Panc1 (cell line): ENCODE data around the gene LMNTD2.

Experiments used
- CTCF ChIP-seq: fragments of 450-650 bp; IDR thresholded peaks from 2 replicates; pipeline ENCODE4 v1.5.1; 2017; ENCODE audit warnings: mild to moderate bottlenecking
- POLR2AphosphoS5 ChIP-seq: IDR thresholded peaks from 2 replicates; pipeline ENCODE4 v1.6.1; 2012; ENCODE audit warnings: mild to moderate bottlenecking, low read depth, low read length, moderate library complexity
- REST ChIP-seq, 2 experiments: IDR thresholded peaks; 2 replicates each; pipeline ENCODE4 v1.6.1; 2011 to 2012; ENCODE audit warnings: low read depth in 2 of 2, control low read depth in 1 of 2, low read length in 1 of 2, mild to moderate bottlenecking in 1 of 2, moderate library complexity in 1 of 2; ENCODE audit not compliant: insufficient read depth in 1 of 2
- TCF7L2 ChIP-seq: IDR thresholded peaks from 2 replicates; pipeline ENCODE4 v1.6.1; 2011; ENCODE audit warnings: mild to moderate bottlenecking, low read depth, low read length, inconsistent platforms

DNA sequence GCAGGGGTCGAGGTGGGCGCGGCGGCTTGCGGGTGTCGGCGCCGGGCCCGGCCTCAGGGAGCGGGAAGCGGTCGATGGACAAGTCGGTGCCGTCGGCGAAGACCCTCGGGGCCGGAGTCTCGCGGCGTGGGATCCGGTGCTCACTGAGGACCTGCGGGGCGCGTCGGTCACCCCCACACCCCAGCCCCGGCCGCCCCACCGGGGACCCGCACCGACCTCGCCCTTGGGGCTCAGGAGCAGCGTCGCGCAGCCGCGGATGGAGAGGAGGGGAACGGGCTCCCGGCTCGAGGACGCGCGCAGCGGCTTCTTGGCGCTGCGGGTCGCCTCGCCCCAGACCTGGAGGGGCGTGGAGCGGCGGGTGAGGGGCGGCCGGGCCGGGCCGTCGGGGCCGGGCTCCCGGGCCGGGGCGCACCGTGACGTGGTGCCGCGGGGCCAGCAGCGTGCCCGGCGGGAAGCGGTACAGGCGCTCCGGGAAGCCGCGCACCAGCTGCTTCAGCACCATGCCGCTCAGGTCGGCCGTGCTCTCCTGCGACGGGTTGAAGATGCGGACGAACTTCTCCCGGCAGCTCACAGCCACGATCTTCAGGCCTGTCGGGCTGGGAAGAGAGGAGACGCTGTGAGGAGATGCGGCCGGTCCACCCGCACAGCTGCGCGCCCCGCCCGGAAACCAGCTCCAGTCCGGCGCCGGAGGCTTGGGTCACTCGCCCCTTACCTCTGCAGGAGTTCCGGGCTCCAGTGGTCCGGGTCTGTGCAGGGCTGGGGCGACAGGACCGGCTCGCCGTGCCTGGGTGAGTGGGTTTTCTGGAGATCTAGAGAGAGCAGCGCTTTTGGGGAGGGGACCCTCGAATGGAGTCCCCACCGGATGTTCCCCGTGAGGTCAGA, 4.5 kb downstream of the LMNTD2 start:
- TF ChIP-seq CTCF (no peak), REST (IDR thresholded peaks at IDR 0.05; ENCODE audit: insufficient read depth in 1 of 2, low read depth in 2 of 2, low read length in 1 of 2) (no peak), POLR2AphosphoS5 (no peak), TCF7L2 (no peak)
